ENCODE results near the gene GPR3.

Gene GPR3

DNA sequence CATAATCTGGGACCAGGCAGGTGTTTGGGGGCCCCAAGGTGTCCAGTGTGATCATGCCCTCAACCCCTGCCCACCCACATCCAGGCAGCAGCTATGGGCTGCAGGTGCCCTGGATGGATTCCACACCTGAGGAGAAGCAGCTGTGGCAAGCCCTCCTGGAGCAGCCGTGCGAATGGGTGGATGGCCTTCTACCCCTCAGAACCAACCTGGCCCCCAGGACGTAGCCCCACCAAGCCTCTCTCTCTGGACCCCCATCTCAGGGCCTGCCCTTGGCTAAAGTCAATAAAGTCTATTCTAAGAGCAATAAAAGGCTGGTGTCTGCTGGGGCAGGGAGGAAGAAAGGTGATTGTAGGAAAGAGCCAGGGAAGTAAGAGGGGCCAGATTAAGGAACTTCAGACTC is 38.8 kb upstream of the GPR3 start:
- TF ChIP-seq POLR2A (IDR thresholded peaks at IDR 0.05; ENCODE audit: low read length), result no peak
- TF ChIP-seq GATA1 (IDR thresholded peaks at IDR 0.05; ENCODE audit: low read depth, low read length), result no peak
- DNase-seq, result no peak

DNA sequence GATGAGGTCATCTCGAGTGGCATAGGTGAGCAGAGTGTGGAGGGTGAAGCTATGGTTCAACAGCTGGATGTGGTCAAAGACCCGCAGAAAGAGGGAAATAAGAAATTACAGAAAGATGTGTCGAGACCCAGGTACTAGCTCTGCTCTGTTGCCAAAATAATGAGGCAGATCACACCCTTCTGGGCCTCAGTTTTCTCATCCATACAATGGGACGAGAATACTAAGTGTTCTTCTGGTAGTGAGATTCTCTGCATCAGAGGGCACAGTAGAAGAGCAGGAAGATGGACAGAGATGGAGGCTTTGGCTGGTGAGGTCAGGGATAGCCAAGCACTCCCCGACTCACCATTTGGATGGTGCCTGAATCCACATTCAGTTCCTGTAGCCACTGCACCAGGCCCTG is 36.7 kb upstream of the GPR3 start:
- TF ChIP-seq GATA1 (IDR thresholded peaks at IDR 0.05; ENCODE audit: low read depth, low read length), result no peak
- TF ChIP-seq POLR2A (IDR thresholded peaks at IDR 0.05; ENCODE audit: low read length), result no peak
- no peak for DNase-seq

DNA sequence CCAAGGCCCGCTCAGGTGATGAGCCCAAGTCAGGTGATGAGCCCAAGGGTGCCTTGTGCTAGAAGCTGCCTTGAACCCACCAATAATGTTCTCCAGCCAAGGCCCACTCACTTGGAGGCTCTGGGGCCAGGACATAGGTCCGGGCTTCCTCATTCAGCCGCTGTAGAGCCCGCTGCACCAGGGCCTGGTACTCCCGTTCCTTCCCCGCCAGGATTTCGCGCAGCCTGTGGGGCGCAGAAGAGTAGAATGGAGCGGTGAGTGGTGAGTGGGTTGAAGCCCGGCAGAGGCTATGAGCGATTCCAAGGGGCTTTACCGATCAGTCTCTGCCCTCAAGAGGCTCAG is 36.2 kb upstream of the GPR3 start:
- TF ChIP-seq GATA1 (IDR thresholded peaks at IDR 0.05; ENCODE audit: low read depth, low read length) (no peak), POLR2A (IDR thresholded peaks at IDR 0.05; ENCODE audit: low read length) (no peak)
- DNase-seq, result no peak

DNA sequence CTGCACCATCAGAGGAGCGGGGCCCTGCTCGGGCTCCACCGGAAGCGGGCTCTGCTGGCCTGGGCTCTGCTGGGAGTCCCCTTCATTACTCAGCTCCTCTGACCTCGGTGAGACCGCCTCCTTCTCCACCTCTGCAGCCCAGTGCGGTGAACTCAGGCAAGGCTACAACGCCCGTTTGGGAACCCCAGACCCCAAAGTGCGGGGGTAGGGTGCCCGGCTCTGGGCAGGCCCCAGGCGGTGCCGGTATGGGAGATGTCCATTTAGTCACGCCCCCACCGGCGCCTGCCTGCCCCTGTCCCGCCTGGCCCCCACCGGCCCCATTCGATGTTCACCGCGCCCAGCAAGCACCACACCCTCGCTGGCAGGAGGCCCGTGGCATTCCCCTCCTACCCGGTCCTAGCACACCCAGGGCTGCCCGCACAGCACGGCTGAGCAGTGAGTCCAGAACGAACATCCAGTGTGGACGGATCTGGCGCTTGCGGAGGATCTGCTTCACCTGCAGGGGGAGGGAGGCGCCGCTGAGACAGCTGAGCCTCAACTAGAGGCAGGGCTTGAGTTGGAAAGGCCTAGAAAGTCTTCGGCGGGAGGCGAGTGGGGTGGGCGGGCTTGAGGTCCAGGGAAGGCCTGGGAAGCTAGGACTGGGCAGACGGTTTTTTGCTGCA is 35.7 kb upstream of the GPR3 start:
- no peak for TF ChIP-seq POLR2A (IDR thresholded peaks at IDR 0.05; ENCODE audit: low read length)
- no peak for TF ChIP-seq GATA1 (IDR thresholded peaks at IDR 0.05; ENCODE audit: low read depth, low read length)
- peak in 1 of 2 experiments; percentile 56 for DNase-seq

DNA sequence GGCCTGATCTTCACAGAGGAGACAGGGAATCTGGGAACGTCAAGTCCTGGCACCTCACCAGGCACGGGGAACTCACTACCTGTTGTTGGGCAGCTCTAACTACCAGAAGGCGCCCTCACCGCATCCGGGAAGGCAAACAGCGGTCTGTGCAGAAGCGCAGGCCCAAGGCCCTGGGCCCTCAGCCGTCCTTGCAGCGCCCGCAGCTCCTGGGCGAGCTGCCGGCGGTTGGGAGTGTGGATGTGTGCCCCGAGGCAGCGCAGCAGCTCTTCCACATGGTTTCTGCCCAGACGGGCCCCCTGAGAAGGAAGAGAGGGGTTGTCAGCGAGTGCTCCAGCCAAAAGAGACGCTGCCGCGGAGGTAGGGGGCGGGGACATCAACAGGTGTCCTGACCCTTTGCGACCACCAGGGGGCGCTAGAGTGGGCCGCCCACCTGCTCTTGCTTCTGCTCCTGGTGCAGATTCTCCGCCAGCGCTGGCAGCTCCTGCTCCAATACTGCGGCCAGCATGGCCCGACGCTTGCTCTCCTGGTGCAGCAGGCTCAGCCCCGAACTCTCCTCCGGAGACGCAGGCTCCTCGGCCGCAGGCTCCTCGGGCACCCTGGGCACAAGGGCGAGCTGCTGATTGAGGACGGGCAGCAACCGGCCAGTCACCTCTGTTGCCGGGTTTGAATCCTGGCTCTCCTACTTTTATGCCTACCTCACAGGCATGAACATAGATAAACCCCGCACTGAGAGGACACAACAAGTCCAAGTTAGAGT is 35.0 kb upstream of the GPR3 start:
- DNase-seq, result peak in 1 of 2 experiments; percentile 87

DNA sequence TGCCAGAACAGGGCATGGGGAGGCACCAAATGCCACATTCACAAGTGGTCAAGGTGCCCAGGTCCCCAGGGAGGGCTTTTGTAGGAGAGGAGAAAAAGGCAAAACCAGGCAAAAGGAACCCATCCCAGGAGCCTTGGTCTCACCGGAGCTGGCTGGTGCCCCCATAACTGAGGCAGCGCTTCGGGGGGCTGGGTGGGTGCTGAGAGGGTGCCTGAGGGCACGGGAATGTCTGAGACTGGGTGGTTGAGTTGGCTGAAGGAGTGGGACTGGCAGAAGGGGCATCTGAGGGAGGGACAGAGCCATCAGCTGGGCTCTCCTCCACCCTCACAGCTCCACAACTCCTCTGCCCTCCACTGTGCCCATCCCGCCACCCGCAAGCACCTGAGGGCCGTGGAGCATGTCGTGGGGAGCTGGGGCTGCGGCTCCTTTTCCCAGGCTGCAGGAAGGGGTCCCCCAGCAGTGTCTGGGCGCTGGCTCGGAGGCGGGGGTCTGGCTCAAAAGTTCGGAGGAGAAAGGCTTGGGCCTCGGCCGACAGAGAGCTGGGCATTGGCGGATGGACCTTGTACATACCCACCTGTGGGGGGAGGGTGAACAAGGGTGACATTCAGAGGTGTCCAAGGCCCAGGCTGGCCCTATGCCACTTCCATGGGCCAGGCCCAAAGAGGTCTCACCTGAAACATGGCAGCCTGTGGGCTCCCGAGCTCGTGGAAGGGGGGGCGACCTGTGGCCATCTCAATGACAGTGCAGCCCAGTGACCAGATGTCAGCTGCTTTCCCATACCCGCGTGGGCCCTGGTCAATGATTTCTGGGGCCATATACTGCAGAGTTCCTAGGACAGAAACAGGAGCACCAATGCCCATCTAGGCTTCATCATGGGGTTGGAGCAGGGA is 34.1 kb upstream of the GPR3 start:
- no peak for DNase-seq
- TF ChIP-seq GATA1 (IDR thresholded peaks at IDR 0.05; ENCODE audit: low read depth, low read length), result no peak
- no peak for TF ChIP-seq POLR2A (IDR thresholded peaks at IDR 0.05; ENCODE audit: low read length)

More for the DNA sequence above, 35.0 kb upstream of the GPR3 start:
- TF ChIP-seq GATA1 (IDR thresholded peaks at IDR 0.05; ENCODE audit: low read depth, low read length) (no peak), POLR2A (IDR thresholded peaks at IDR 0.05; ENCODE audit: low read length) (no peak)

DNA sequence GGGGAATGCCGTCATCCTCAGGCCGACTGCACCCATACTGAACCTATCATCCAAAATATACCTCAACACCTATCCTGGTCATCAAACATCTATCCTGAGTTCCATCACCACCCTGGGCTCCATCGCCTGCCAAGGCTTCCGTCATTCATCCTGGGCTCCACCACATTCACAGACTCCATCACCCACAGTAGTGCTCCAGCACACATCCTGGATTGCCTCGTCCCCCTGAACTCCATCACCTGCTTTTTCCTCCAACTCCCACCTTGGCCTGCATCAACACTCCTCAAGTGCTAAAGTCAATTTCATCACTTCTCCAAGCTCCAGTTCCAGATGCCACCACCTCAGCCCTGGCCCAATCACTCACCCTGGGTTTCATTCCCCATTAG is 33.5 kb upstream of the GPR3 start:
- TF ChIP-seq POLR2A (IDR thresholded peaks at IDR 0.05; ENCODE audit: low read length), result no peak
- TF ChIP-seq GATA1 (IDR thresholded peaks at IDR 0.05; ENCODE audit: low read depth, low read length), result no peak
- no peak for DNase-seq

DNA sequence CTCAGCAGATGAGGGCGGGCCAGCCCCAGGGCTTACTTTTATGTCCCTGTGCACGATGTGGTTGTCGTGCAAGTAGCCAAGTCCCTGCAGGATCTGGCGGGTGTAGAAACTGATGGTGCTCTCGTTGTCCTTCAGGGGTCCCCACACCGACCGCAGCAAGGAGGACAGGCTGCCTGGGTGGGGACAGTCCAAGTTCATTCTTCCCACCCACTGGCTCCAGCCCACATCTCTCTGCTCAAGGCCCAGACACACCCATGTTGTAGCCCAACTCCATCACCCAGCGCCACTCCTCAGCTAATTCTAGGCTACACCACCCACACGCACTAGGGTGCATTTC is 32.6 kb upstream of the GPR3 start:
- no peak for TF ChIP-seq GATA1 (IDR thresholded peaks at IDR 0.05; ENCODE audit: low read depth, low read length)
- no peak for TF ChIP-seq POLR2A (IDR thresholded peaks at IDR 0.05; ENCODE audit: low read length)
- DNase-seq, result no peak

DNA sequence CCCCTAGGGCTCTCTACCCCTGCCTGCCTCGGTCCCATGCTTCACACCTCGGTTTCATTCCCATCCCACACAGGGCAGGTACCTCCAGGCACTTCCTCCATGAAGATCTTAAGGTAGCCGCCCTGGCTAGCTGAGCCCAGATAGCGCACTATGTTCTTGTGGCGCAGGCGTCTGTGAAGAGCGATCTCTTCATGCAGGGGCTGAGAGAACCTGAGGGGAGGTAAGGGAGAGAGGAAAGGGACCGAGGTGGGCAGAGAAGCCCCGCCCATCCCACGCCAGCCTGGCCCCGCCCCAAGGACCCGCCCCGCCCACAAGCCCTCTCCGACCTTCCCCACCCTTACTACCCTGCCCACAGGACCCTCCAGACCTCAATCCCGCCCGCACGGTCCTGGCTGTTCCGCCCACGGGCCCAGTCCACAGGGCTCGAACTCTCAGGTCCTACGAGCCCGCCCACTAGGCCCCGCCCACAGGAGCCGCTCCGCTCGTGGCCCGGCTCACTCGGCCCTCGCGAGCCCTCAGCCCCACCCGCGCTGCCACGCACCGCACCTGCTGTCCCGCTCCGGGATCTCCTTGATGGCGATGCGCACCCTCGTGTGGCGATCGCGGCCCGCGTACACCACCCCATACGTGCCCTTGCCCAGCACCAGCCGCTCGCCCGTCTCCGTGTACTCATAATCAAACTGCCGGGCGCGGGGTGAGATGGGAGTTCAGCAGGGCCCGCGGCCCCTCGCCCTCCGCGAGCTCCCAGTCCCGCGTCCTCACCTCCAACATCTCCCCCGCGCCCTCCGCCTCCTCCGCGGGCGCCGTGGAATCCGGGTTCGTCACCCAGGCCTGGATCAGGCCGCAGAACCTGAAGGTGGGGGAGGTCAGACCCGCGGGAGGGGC is 32.0 kb upstream of the GPR3 start:
- DNase-seq, result peak in 1 of 2 experiments; percentile 59
- TF ChIP-seq POLR2A (IDR thresholded peaks at IDR 0.05; ENCODE audit: low read length) (no peak), GATA1 (IDR thresholded peaks at IDR 0.05; ENCODE audit: low read depth, low read length) (no peak)

DNA sequence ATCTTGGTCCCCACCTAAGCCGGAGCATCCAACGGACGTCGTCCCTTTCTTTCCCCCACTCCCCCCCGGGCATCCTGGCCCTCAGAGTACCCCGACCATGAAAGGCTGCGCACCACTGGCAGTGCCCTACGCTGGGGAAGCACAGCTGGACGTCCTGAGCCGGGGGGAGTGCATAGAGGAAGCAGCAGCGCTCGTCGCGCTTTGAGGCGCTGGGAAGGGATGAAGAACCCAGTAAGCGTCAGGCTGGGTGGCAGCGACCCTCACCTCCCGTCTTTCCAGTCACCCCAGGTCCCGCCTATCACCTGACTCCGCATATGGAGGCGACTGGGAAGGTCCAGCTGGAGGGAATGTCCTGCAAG is 31.4 kb upstream of the GPR3 start:
- DNase-seq, result no peak
- TF ChIP-seq GATA1 (IDR thresholded peaks at IDR 0.05; ENCODE audit: low read depth, low read length), result no peak
- no peak for TF ChIP-seq POLR2A (IDR thresholded peaks at IDR 0.05; ENCODE audit: low read length)

DNA sequence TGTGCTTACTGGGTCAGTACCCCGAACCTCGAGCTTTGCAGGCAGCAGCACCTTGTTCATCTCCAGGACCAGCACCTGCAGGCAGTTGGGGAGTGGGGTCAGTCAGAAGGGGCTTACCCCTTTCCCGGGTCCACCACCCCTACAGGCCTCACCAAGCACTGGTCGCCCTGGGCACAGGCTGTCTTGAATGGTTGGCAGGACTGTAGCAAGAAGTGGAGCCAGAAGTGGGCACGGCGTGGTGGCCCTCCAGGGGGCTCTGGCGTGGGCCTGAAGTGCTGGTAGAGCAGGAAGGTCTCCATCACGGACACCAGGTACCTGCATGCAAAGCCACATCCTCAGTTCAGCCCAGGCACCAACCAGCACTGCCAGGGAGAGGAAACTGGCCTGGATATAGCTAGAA is 30.9 kb upstream of the GPR3 start:
- no peak for DNase-seq
- TF ChIP-seq POLR2A (IDR thresholded peaks at IDR 0.05; ENCODE audit: low read length) (no peak), GATA1 (IDR thresholded peaks at IDR 0.05; ENCODE audit: low read depth, low read length) (no peak)

DNA sequence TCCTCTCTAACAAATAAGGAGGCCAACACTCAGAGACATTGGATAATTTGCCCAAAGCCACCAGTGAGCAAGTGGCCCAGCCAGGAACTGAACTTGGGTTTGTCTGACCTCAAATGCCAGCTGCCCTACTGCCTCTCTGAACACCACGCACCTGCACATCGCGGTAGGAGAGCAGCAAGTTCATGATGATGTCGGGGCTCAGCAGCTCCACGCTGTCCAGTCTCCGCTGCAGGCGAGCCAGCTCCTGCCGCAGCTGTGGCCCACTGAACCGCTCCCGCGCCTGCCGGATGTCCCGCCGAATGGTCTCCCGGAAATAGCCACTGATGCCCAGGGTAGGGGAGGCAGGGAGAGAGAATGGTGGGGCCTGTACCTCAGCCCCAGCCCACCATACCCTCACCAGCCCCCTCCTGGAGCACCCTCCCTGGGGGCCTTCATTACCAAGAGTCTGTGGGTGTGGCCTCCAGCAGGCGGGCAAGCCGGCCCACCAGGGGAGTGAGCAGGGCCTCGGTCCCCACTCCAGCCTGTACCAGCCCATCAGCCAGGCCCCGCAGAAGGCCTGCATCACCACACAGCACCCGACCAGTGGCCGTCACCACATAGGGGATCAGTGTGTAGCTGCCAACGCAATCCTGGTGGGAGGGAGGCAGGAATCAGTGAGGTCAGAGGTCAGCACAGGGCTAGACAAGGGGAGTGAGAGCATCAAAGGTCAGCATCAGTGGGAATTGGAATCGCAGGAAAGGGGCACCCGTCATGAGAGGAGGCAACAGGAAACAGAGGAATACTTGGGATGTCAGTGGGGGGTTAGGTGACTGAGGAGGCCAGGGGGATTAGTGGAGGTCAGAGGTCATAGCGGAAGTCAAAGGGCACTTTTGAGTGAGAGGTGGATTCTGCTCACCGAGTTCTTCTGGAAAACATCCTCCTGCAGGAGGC is 28.4 kb upstream of the GPR3 start:
- DNase-seq, result no peak
- TF ChIP-seq GATA1 (IDR thresholded peaks at IDR 0.05; ENCODE audit: low read depth, low read length), result no peak
- TF ChIP-seq POLR2A (IDR thresholded peaks at IDR 0.05; ENCODE audit: low read length), result no peak
